Omental fat pad (tissue), 4 donors: ENCODE results near the gene ZGPAT. TPM values are rescaled to one million over a fixed set of nuclear protein-coding genes. Genes with fewer than 3 reads are reported as not detected.

Experiments
- ATAC-seq: fragments of 150-250 bp; one replicate; pipeline ENCODE4 v1.9.1; 2016; ENCODE audit warnings: mild to moderate bottlenecking, moderate library complexity; ENCODE audit not compliant: low FRiP score
- DNase-seq: peaks from one replicate; pipeline ENCODE4 v3.0.0-alpha.2; 2019; ENCODE audit warnings: low spot score
- CTCF ChIP-seq, 3 donors: fragments of 450-650 bp; IDR thresholded peaks; one replicate each; pipeline ENCODE4 v1.5.1; 2016 to 2017; ENCODE audit warnings: antibody characterized with exemption in 3 of 3, mild to moderate bottlenecking in 3 of 3, moderate library complexity in 2 of 3
- total RNA-seq, 4 donors: library from RNA; depleted of rRNA; stranded (reverse); fragments of >200 nt; gene quantifications; one replicate each; pipeline ENCODE4 v1.1.0, GENCODE V29; 2016

The ZGPAT gene
- total RNA-seq, 4 donors from 2014 or later: 13.2 to 34.5 (median 20.6) TPM

- no peak for DNase-seq
- ATAC-seq: no peak
- TF ChIP-seq CTCF (IDR thresholded peaks at IDR 0.05): no peak
Measured at GRCh38 chr20:63744158-63744557, 36.3 kb downstream of the ZGPAT start.

- no peak for DNase-seq
- TF ChIP-seq CTCF (IDR thresholded peaks at IDR 0.05): no peak
- ATAC-seq: no peak
Measured at GRCh38 chr20:63744574-63745423, 37.0 kb downstream of the ZGPAT start.

- DNase-seq (no peak), ATAC-seq (no peak)
- TF ChIP-seq CTCF (IDR thresholded peaks at IDR 0.05): no peak
Measured at GRCh38 chr20:63745424-63745805, 37.6 kb downstream of the ZGPAT start.

GRCh38 chr20:63745961-63746731, 38.3 kb downstream of the ZGPAT start:
- no peak for TF ChIP-seq CTCF (IDR thresholded peaks at IDR 0.05)
- ATAC-seq: no peak
- no peak for DNase-seq

GRCh38 chr20:63746751-63747315, 39.0 kb downstream of the ZGPAT start:
- DNase-seq: no peak
- ATAC-seq: no peak
- no peak for TF ChIP-seq CTCF (IDR thresholded peaks at IDR 0.05)

GRCh38 chr20:63747622-63748069, 39.8 kb downstream of the ZGPAT start:
- DNase-seq: no peak
- no peak for ATAC-seq
- TF ChIP-seq CTCF (IDR thresholded peaks at IDR 0.05): no peak
